HCT116 (cell line): ENCODE measurements around the gene EHD4. TPM values are rescaled to one million over a fixed set of nuclear protein-coding genes. Genes with fewer than 3 reads are reported as not detected.

Experiments used
- ATAC-seq: fragments of 200-7000 bp; cut with Tn5 transposase; 2 replicates; pipeline ENCODE4 v1.9.1; 2020; ENCODE audit warnings: mild to moderate bottlenecking, moderate library complexity
- BruUV-seq: library from RNA; stranded (reverse); fragments of 400-500 nt; replicated peaks from 2 replicates; lab custom pipeline; 2021; lab: Mats Ljungman, UMichigan
- CTCF ChIA-PET: fragments of 300-600 bp; sonication (Branson Sonifier 250); formaldehyde crosslinking; loops from one replicate; lab custom pipeline; 2021; ENCODE audit warnings: antibody characterized with exemption; lab: Charles Lee
- POLR2A ChIA-PET: fragments of 300-600, 350-600 bp; sonication (Branson Sonifier 250); formaldehyde crosslinking; loops from one replicate; lab custom pipeline; 2021; ENCODE audit warnings: antibody characterized with exemption; lab: Charles Lee
- RAD21 ChIA-PET, 2 experiments: fragments of 300-600 bp; sonication (Branson Sonifier 250); formaldehyde crosslinking; loops; one replicate each; lab custom pipeline; 2023; ENCODE audit warnings: low total read pairs in 2 of 2; ENCODE audit not compliant: uncharacterized antibody in 2 of 2, unreplicated experiment in 2 of 2, low non-redundant PET in 1 of 2; lab: Charles Lee
- DNase-seq: peaks from one replicate; pipeline ENCODE4 v3.0.0-alpha.2; 2010; ENCODE audit warnings: low read depth, low spot score
- H2AFZ ChIP-seq: fragments of 200-600 bp; shearing (Covaris generic), sonication (generic); 2 replicates; pipeline ENCODE4 v1.6.1; 2017; ENCODE audit warnings: low read depth, mixed run types, mixed read lengths, antibody characterized with exemption, low read length; ENCODE audit not compliant: poor library complexity, severe bottlenecking
- H3K27ac ChIP-seq: 2 replicates; pipeline ENCODE4 v1.5.1; 2012; ENCODE audit warnings: low read depth, low read length
- H3K27me3 ChIP-seq: fragments of 200-600 bp; sonication (generic); 2 replicates; pipeline ENCODE4 v1.6.1; 2016; ENCODE audit warnings: mixed run types, low read length, mixed read lengths; ENCODE audit not compliant: insufficient read depth
- H3K36me3 ChIP-seq, 2 experiments: fragments of 200-500 bp in 1 of 2; fragments of 200-600 bp in 1 of 2; sonication (Bioruptor generic) in 1 of 2; sonication (generic) in 1 of 2; 2 replicates each; pipeline versions ENCODE4 v1.5.1 to v1.6.1; 2014 to 2016; ENCODE audit warnings: low read length in 2 of 2, inconsistent platforms in 1 of 2, mixed read lengths in 1 of 2, mixed run types in 1 of 2; ENCODE audit not compliant: insufficient read depth in 2 of 2, control insufficient read depth in 1 of 2
- H3K4me1 ChIP-seq, 2 experiments: fragments of 200-600 bp in 1 of 2; sonication (generic) in 1 of 2; 2 replicates each; pipeline versions ENCODE4 v1.5.1 to v1.6.1; 2012 to 2017; ENCODE audit warnings: low read length in 2 of 2, inconsistent platforms in 1 of 2, mild to moderate bottlenecking in 1 of 2, mixed read lengths in 1 of 2, mixed run types in 1 of 2, moderate library complexity in 1 of 2; ENCODE audit not compliant: insufficient read depth in 2 of 2, control insufficient read depth in 1 of 2
- H3K4me2 ChIP-seq: fragments of 200-600 bp; sonication (generic); 2 replicates; pipeline ENCODE4 v1.6.1; 2017; ENCODE audit warnings: mixed run types, low read length, mixed read lengths
- H3K4me3 ChIP-seq, 2 experiments: fragments of 200-600 bp in 1 of 2; sonication (generic) in 1 of 2; replicated peaks in 1 of 2; 2 replicates each; pipeline ENCODE4 v1.5.1; 2011 to 2016; ENCODE audit warnings: low read length in 2 of 2, control low read depth in 1 of 2, low read depth in 1 of 2, mild to moderate bottlenecking in 1 of 2, mixed read lengths in 1 of 2, mixed run types in 1 of 2
- H3K79me2 ChIP-seq: fragments of 200-600 bp; sonication (generic); 2 replicates; pipeline ENCODE4 v1.6.1; 2017; ENCODE audit warnings: mild to moderate bottlenecking, mixed run types, low read length, moderate library complexity, mixed read lengths; ENCODE audit not compliant: insufficient read depth
- H3K9ac ChIP-seq: fragments of 200-600 bp; sonication (generic); 2 replicates; pipeline ENCODE4 v1.6.1; 2016; ENCODE audit warnings: low read length, mixed read lengths
- H3K9me2 ChIP-seq: fragments of 200-600 bp; sonication (generic), shearing (Covaris generic); 2 replicates; pipeline ENCODE4 v1.6.1; 2017; ENCODE audit warnings: mixed run types, mild to moderate bottlenecking, moderate library complexity; ENCODE audit not compliant: insufficient read depth
- H3K9me3 ChIP-seq, 2 experiments: fragments of 200-500 bp in 1 of 2; fragments of 200-600 bp in 1 of 2; sonication (Bioruptor generic) in 1 of 2; sonication (generic) in 1 of 2; 2 replicates each; pipeline ENCODE4 v1.6.1; 2014 to 2017; ENCODE audit warnings: low read length in 2 of 2, mixed read lengths in 2 of 2, inconsistent platforms in 1 of 2, low read depth in 1 of 2, mild to moderate bottlenecking in 1 of 2, mixed run types in 1 of 2, moderate library complexity in 1 of 2; ENCODE audit not compliant: control insufficient read depth in 1 of 2, insufficient read depth in 1 of 2
- H4K20me1 ChIP-seq: fragments of 200-600 bp; sonication (generic), shearing (Covaris generic); 2 replicates; pipeline ENCODE4 v1.6.1; 2017; ENCODE audit warnings: mixed run types, mild to moderate bottlenecking, moderate library complexity; ENCODE audit not compliant: insufficient read depth
- ATF3 ChIP-seq: IDR thresholded peaks from 2 replicates; pipeline ENCODE4 v1.6.1; 2012
- CBX3 ChIP-seq: IDR thresholded peaks from 2 replicates; pipeline ENCODE4 v1.6.1; 2012; ENCODE audit warnings: low read depth
- CTCF ChIP-seq, 3 experiments: fragments of 200-600 bp in 1 of 3; sonication (generic) in 1 of 3; IDR thresholded peaks in 2 of 3; conservative IDR thresholded peaks in 1 of 3; 2 replicates each; pipeline ENCODE4 v1.5.1; 2012 to 2017; ENCODE audit warnings: low read depth in 2 of 3, low read length in 2 of 3, antibody characterized with exemption in 1 of 3, borderline replicate concordance in 1 of 3, control low read depth in 1 of 3, mild to moderate bottlenecking in 1 of 3, mixed read lengths in 1 of 3, mixed run types in 1 of 3, moderate library complexity in 1 of 3; ENCODE audit not compliant: insufficient read depth in 1 of 3
- EGR1 ChIP-seq: IDR thresholded peaks from 2 replicates; pipeline ENCODE4 v1.6.1; 2012; ENCODE audit warnings: low read depth
- ELF1 ChIP-seq: IDR thresholded peaks from 2 replicates; pipeline ENCODE4 v1.6.1; 2012; ENCODE audit warnings: low read depth, borderline replicate concordance
- EZH2 ChIP-seq: fragments of 200-600 bp; sonication (generic); IDR thresholded peaks from 2 replicates; pipeline ENCODE4 v1.6.1; 2017; ENCODE audit warnings: antibody characterized with exemption, mixed run types
- EZH2phosphoT487 ChIP-seq: fragments of 200-600 bp; IDR thresholded peaks from 2 replicates; pipeline ENCODE4 v1.6.1; 2018; ENCODE audit warnings: antibody characterized with exemption, borderline replicate concordance
- FOSL1 ChIP-seq: IDR thresholded peaks from 2 replicates; pipeline ENCODE4 v1.6.1; 2012; ENCODE audit warnings: low read depth
- JUND ChIP-seq: IDR thresholded peaks from 2 replicates; pipeline ENCODE4 v1.6.1; 2012
- RAD21 ChIP-seq: IDR thresholded peaks from 2 replicates; pipeline ENCODE4 v1.6.1; 2012; ENCODE audit warnings: low read depth, mild to moderate bottlenecking
- REST ChIP-seq: IDR thresholded peaks from 2 replicates; pipeline ENCODE4 v1.6.1; 2012; ENCODE audit warnings: low read depth
- SIN3A ChIP-seq: IDR thresholded peaks from 2 replicates; pipeline ENCODE4 v1.6.1; 2012; ENCODE audit warnings: low read depth
- SP1 ChIP-seq: IDR thresholded peaks from 2 replicates; pipeline ENCODE4 v1.6.1; 2012; ENCODE audit warnings: low read depth
- YY1 ChIP-seq: IDR thresholded peaks from 2 replicates; pipeline ENCODE4 v1.6.1; 2011; ENCODE audit warnings: low read length, low read depth, moderate library complexity, mild to moderate bottlenecking; ENCODE audit not compliant: insufficient replicate concordance; ENCODE audit errors: extremely low read depth
- ZBTB33 ChIP-seq: IDR thresholded peaks from 2 replicates; pipeline ENCODE4 v1.6.1; 2011; ENCODE audit warnings: mild to moderate bottlenecking, low read length, moderate library complexity; ENCODE audit not compliant: insufficient replicate concordance; ENCODE audit errors: extremely low read depth
- ZFX ChIP-seq: fragments of 450-650 bp; IDR thresholded peaks from 2 replicates; pipeline ENCODE4 v1.6.1; 2017
- ZNF274 ChIP-seq: fragments of 200-500 bp; sonication (Bioruptor generic); IDR thresholded peaks from 2 replicates; pipeline ENCODE4 v1.6.1; 2014; ENCODE audit warnings: mild to moderate bottlenecking, low read depth, low read length, inconsistent platforms
- intact Hi-C: fragments of 100-400 bp; cut with micrococcal nuclease; formaldehyde crosslinking; loops from 2 replicates; pipeline ENCODE4 v1.10.0; 2022
- total RNA-seq: library from RNA; stranded (reverse); gene quantifications from one replicate; pipeline ENCODE4 v1.2.1, GENCODE V29; 2021; ENCODE audit not compliant: unreplicated experiment

EHD4 gene
- total RNA-seq, 1 experiment from 2014 or later, result 28.0 TPM

GRCh38 chr15:41865490-41866055, 106.8 kb downstream of the EHD4 start:
- Histone ChIP-seq H3K4me1 (peaks cover 2 to 8% of the 10 kb centered on the region in 2 experiments; a peak in 3 of 4 replicates), H4K20me1 (no peaks in the 10 kb centered on the region), H3K9me2 (no peaks in the 10 kb centered on the region), H3K79me2 (no peaks in the 10 kb centered on the region), H3K36me3 (no peaks in the 10 kb centered on the region), H2AFZ (no peak overlapping the region), H3K9me3 (no peaks in the 10 kb centered on the region), H3K27ac (no peak overlapping the region), H3K9ac (no peak overlapping the region), H3K27me3 (no peaks in the 10 kb centered on the region), H3K4me3 (no peak overlapping the region), H3K4me2 (no peak overlapping the region)
- intact Hi-C loops, result no loop called here
- POLR2A ChIA-PET, result no interaction called here
- no TSS peak for BruUV-seq
- DNase-seq (no peak), ATAC-seq (no peak)
- CTCF ChIA-PET, result no interaction called here
- RAD21 ChIA-PET, result no interaction called here
- TF ChIP-seq JUND (no peak), REST (no peak), ATF3 (no peak), CTCF (IDR thresholded peaks at IDR 0.05 in 2 of 3, conservative IDR thresholded peaks at IDR 0.05 in 1 of 3; ENCODE audit: borderline replicate concordance in 1 of 3, insufficient read depth in 1 of 3, low read depth in 2 of 3, low read length in 2 of 3) (no peak), EZH2phosphoT487 (no peak), EGR1 (no peak), SIN3A (no peak), SP1 (no peak), ZFX (no peak), YY1 (no peak), ELF1 (no peak), ZBTB33 (no peak), ZNF274 (no peak), EZH2 (no peak), CBX3 (no peak), FOSL1 (no peak), RAD21 (no peak)
